ENCODE data around the gene HOXA13. TPM values are rescaled to one million over a fixed set of nuclear protein-coding genes. Genes with fewer than 3 reads are reported as not detected.
A peak's percentile ranks its signal among the peaks of the same experiment; 100 is the strongest.

Gene HOXA13
- total RNA-seq, 4 donors from 2014 or later = 0.82 to 2.4 (median 1.7) TPM

- H3K4me1 ChIP-seq = peaks cover 5 to 37% of the 10 kb centered on the region in 2 donors
- peak overlapping the region; percentile 35 to 57 (median 38) for H3K4me3 ChIP-seq
- no peak overlapping the region for H3K27ac ChIP-seq
- no peaks in the 10 kb centered on the region for H3K9me3 ChIP-seq
- in situ Hi-C loops (cut with MboI; ENCODE audit: low sequenced_read_pairs in 4 of 4) = no loop called here
- DNase-seq = no peak
- H3K27me3 ChIP-seq = peaks cover 96 to 100% (median 100%) of the 10 kb centered on the region in 3 donors
- TF ChIP-seq CTCF (IDR thresholded peaks at IDR 0.05 in 4 of 5, conservative IDR thresholded peaks at IDR 0.05 in 1 of 5) (no peak), POLR2A (IDR thresholded peaks at IDR 0.05) (no peak)
- H3K36me3 ChIP-seq = no peaks in the 10 kb centered on the region
- intact Hi-C loops (cut with DNase I; ENCODE audit: low total_unique reads) = no loop called here
- ATAC-seq = no peak
Observed at GRCh38 chr7:27243340-27244163, 43.7 kb upstream of the HOXA13 start.

DNA sequence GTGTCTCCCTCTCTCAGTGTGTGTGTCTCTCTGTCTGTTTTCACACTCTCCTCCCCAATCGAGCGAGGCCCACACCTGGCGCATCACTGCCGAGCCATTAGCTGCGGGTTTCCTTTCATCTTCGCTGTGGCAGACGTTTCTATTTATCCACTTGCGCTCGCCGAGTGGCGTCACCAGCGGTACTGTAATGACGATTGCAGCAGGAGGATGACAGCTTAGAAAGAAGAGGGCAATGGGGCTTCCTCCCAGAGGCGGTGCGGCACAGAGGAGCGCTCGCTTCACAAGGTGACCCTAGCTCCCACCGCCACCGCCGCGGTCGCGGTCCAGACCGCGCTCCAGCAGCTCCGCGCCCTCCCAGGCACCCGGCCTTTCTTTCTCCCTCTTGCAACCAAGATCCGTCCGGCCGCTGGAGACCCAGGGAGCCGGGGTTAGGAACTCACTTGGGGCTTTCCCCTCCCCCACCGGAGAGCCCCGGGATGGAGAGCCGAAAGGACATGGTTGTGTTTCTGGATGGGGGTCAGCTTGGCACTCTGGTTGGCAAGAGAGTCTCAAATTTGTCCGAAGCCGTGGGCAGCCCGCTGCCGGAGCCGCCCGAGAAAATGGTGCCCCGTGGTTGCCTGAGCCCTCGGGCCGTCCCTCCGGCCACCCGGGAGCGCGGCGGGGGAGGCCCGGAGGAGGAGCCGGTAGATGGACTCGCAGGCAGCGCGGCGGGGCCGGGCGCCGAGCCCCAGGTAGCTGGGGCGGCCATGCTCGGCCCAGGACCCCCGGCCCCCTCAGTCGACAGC lies 42.9 kb upstream of the HOXA13 start, which contains the start of gene EVX1:
TSS of gene EVX1 (plus strand) at position 248 of the 785 bp plus-strand sequence. CDS start at position 477, 229 bp downstream.
- in situ Hi-C loops (cut with MboI; ENCODE audit: low sequenced_read_pairs in 4 of 4) = no loop called here
- intact Hi-C loops (cut with DNase I; ENCODE audit: low total_unique reads) = no loop called here
- H3K27ac ChIP-seq = no peak within 1 kb of the TSS
- ATAC-seq (no peak), DNase-seq (no peak)
- TF ChIP-seq CTCF (IDR thresholded peaks at IDR 0.05 in 4 of 5, conservative IDR thresholded peaks at IDR 0.05 in 1 of 5) (no peak), POLR2A (IDR thresholded peaks at IDR 0.05) (no peak)
- H3K36me3 ChIP-seq = no peaks in the 10 kb centered on the region
- no peaks in the 10 kb centered on the region for H3K9me3 ChIP-seq
- peaks cover 5 to 37% of the 10 kb centered on the region in 2 donors for H3K4me1 ChIP-seq
- H3K27me3 ChIP-seq = peaks cover 93 to 96% (median 94%) of the 10 kb centered on the region in 3 donors
- H3K4me3 ChIP-seq = peak within 1 kb of the TSS; percentile 35 to 57 (median 38)

DNA sequence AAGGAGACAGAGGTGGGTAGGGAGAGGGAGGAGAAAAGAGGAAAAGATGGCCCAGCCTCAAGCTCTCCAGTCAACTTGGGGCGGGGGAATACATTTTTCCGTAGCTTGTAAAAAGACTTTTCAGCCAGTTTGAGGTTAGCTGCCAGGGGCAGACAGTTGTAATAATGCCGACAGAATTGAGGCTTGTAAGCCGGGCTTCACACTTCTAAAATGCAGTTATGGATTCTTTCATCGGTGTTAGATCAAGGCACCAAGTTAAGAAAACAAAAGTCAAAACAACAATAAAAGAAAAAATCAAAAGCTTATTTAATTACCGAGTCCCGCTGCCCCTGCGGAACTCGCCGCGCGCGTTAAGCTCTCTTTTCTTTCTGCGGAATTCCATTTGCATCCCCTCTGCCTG lies 42.3 kb upstream of the HOXA13 start:
- no peak overlapping the region for H3K27ac ChIP-seq
- TF ChIP-seq CTCF (IDR thresholded peaks at IDR 0.05 in 4 of 5, conservative IDR thresholded peaks at IDR 0.05 in 1 of 5) = no peak
- TF ChIP-seq POLR2A (IDR thresholded peaks at IDR 0.05) = no peak
- intact Hi-C loops (cut with DNase I; ENCODE audit: low total_unique reads) (no loop called here), in situ Hi-C loops (cut with MboI; ENCODE audit: low sequenced_read_pairs in 4 of 4) (no loop called here)
- H3K4me3 ChIP-seq = peak overlapping the region; percentile 35 to 57 (median 38)
- no peak for ATAC-seq
- no peak for DNase-seq
- no peaks in the 10 kb centered on the region for H3K36me3 ChIP-seq
- H3K4me1 ChIP-seq = peaks cover 5 to 37% of the 10 kb centered on the region in 2 donors
- peaks cover 93 to 96% (median 95%) of the 10 kb centered on the region in 3 donors for H3K27me3 ChIP-seq
- H3K9me3 ChIP-seq = no peaks in the 10 kb centered on the region

GRCh38 chr7:27241189-27242056 lies 41.5 kb upstream of the HOXA13 start:
- Histone ChIP-seq H3K36me3 (no peaks in the 10 kb centered on the region), H3K4me1 (peaks cover 5 to 36% of the 10 kb centered on the region in 2 donors), H3K27ac (no peak overlapping the region), H3K4me3 (no peak overlapping the region), H3K9me3 (no peaks in the 10 kb centered on the region), H3K27me3 (peaks cover 91 to 96% (median 95%) of the 10 kb centered on the region in 3 donors)
- intact Hi-C loops (cut with DNase I; ENCODE audit: low total_unique reads) = no loop called here
- in situ Hi-C loops (cut with MboI; ENCODE audit: low sequenced_read_pairs in 4 of 4) = no loop called here
- no peak for TF ChIP-seq CTCF (IDR thresholded peaks at IDR 0.05 in 4 of 5, conservative IDR thresholded peaks at IDR 0.05 in 1 of 5)
- no peak for TF ChIP-seq POLR2A (IDR thresholded peaks at IDR 0.05)
- ATAC-seq = no peak
- DNase-seq = no peak
